SU-DHL-6 (cell line): ENCODE data around the gene OTOS.

Source experiments
- H2AFZ ChIP-seq: fragments of 200-600 bp; sonication (generic); 2 replicates; pipeline ENCODE4 v1.6.1; 2014; ENCODE audit warnings: low read depth, mild to moderate bottlenecking, moderate library complexity, mixed read lengths, antibody characterized with exemption, low read length; ENCODE audit not compliant: severe bottlenecking
- H3F3A ChIP-seq: fragments of 200-600 bp; shearing (Covaris generic); 2 replicates; pipeline ENCODE4 v1.6.0; 2016; ENCODE audit warnings: antibody characterized with exemption, mild to moderate bottlenecking; ENCODE audit not compliant: insufficient read depth
- H3K27ac ChIP-seq: fragments of 200-600 bp; sonication (generic); 2 replicates; pipeline ENCODE4 v1.5.1; 2016; ENCODE audit warnings: low read depth, mild to moderate bottlenecking, low read length, moderate library complexity, mixed read lengths
- H3K27me3 ChIP-seq: fragments of 200-600 bp; sonication (generic), shearing (Covaris generic); 2 replicates; pipeline ENCODE4 v1.6.0; 2014; ENCODE audit warnings: mild to moderate bottlenecking, low read length
- H3K36me3 ChIP-seq: fragments of 200-600 bp; sonication (generic); 2 replicates; pipeline ENCODE4 v1.6.1; 2014; ENCODE audit warnings: mild to moderate bottlenecking, low read length, mixed read lengths
- H3K4me2 ChIP-seq: fragments of 300-600, 200-600 bp; shearing (Covaris generic), sonication (generic); 2 replicates; pipeline ENCODE4 v1.6.0; 2014; ENCODE audit warnings: low read length, low read depth, mild to moderate bottlenecking; ENCODE audit not compliant: poor library complexity, severe bottlenecking
- H3K4me3 ChIP-seq: fragments of 200-600 bp; sonication (generic); 2 replicates; pipeline ENCODE4 v1.5.1; 2014; ENCODE audit warnings: antibody characterized with exemption, low read length, mild to moderate bottlenecking, mixed read lengths; ENCODE audit not compliant: insufficient read depth, poor library complexity, severe bottlenecking
- H3K79me2 ChIP-seq: fragments of 200-600 bp; sonication (generic); 2 replicates; pipeline ENCODE4 v1.6.1; 2014; ENCODE audit warnings: mild to moderate bottlenecking, low read length, moderate library complexity; ENCODE audit not compliant: insufficient read depth
- H3K9ac ChIP-seq: fragments of 200-600 bp; sonication (generic); 2 replicates; pipeline ENCODE4 v1.7.0; 2014; ENCODE audit warnings: mild to moderate bottlenecking, low read length
- H3K9me2 ChIP-seq: fragments of 200-600 bp; sonication (generic); replicated peaks from 2 replicates; pipeline ENCODE4 v1.6.1; 2014; ENCODE audit warnings: low read length; ENCODE audit not compliant: insufficient read depth
- H3K9me3 ChIP-seq: fragments of 200-600 bp; sonication (generic); 2 replicates; pipeline ENCODE4 v1.6.1; 2014; ENCODE audit warnings: low read length, mixed read lengths; ENCODE audit not compliant: insufficient read depth
- H4K20me1 ChIP-seq: fragments of 200-600 bp; sonication (generic); 2 replicates; pipeline ENCODE4 v1.6.1; 2014; ENCODE audit warnings: low read depth, mild to moderate bottlenecking, antibody characterized with exemption, low read length, moderate library complexity, mixed read lengths
- EZH2phosphoT487 ChIP-seq: fragments of 200-600 bp; sonication (generic), shearing (Covaris generic); conservative IDR thresholded peaks from 2 replicates; pipeline ENCODE4 v1.6.1; 2018; ENCODE audit warnings: mild to moderate bottlenecking, antibody characterized with exemption, low read length, moderate library complexity, mixed read lengths
- TF ChIP-seq, protein P1 (sequence below): fragments of 200-600 bp; sonication (generic); IDR thresholded peaks from one replicate; pipeline ENCODE4 v1.5.1; 2017; ENCODE audit warnings: antibody characterized with exemption, mild to moderate bottlenecking, low read length, moderate library complexity; ENCODE audit not compliant: insufficient read depth, poor library complexity, severe bottlenecking

Gene OTOS

DNA sequence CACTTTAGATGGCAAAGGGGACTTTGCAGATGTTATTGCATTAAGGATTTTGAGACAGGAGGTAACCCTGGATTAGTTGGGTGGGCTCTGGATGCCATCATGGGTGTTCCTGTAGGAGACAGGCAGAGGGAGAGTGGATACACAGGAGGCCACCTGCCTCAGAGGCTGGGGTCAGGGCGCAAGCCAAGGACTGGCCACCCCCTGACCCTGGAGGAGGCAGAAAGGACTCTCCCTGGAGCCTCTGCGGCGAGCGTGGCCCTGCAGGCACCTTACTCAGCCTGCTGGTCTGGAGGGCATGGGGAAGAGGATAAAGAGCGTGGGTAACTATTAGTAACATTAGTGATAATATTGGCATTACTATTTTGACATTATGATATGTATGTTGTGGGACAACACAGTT lies 21.6 kb upstream of the OTOS start:
- no peaks in the 10 kb centered on the region for H3K36me3 ChIP-seq
- no peaks in the 10 kb centered on the region for H4K20me1 ChIP-seq
- H3K4me3 ChIP-seq, result no peak overlapping the region
- H3K27ac ChIP-seq, result no peak overlapping the region
- no peaks in the 10 kb centered on the region for H3K27me3 ChIP-seq
- no peaks in the 10 kb centered on the region for H3K79me2 ChIP-seq
- H3F3A ChIP-seq, result no peaks in the 10 kb centered on the region
- H3K4me2 ChIP-seq, result no peak overlapping the region
- no peak overlapping the region for H3K9ac ChIP-seq
- no peaks in the 10 kb centered on the region for H3K9me3 ChIP-seq
- no peaks in the 10 kb centered on the region for H3K9me2 ChIP-seq
- TF ChIP-seq, protein P1, sequence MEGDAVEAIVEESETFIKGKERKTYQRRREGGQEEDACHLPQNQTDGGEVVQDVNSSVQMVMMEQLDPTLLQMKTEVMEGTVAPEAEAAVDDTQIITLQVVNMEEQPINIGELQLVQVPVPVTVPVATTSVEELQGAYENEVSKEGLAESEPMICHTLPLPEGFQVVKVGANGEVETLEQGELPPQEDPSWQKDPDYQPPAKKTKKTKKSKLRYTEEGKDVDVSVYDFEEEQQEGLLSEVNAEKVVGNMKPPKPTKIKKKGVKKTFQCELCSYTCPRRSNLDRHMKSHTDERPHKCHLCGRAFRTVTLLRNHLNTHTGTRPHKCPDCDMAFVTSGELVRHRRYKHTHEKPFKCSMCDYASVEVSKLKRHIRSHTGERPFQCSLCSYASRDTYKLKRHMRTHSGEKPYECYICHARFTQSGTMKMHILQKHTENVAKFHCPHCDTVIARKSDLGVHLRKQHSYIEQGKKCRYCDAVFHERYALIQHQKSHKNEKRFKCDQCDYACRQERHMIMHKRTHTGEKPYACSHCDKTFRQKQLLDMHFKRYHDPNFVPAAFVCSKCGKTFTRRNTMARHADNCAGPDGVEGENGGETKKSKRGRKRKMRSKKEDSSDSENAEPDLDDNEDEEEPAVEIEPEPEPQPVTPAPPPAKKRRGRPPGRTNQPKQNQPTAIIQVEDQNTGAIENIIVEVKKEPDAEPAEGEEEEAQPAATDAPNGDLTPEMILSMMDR, result no peak
- no peak for TF ChIP-seq EZH2phosphoT487
- H2AFZ ChIP-seq, result no peak overlapping the region

DNA sequence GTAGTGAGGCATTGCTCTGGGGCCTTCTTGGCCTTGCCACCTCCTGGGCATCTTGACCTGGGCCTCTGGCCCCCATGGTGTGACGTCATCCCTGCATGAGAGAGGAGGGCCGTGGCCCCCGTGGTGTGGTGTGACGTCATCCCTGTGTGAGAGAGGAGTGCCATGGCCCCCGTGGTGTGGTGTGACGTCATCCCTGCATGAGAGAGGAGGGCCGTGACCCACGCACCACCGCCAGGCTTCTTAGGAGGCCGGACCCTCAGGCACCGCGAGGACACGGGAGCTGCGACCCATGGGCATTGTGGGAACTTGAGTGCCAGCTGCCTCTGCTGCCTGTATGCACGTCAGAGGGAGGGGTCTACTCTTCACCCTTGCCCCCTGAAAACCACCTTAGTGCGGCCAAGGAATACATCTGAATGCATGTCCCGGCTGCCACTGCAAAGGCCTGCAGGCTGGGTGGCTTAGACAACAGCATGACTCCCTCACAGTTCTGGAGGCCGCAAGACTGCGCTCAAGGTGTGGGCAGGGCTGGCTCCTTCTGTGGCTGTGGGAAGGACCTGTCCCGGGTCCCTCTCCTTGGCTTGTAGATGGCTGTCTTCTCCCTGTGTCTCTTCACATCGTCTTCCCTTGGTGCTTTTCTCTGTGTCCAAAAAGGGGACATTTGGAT lies 20.8 kb upstream of the OTOS start:
- Histone ChIP-seq H3K79me2 (no peaks in the 10 kb centered on the region), H3K27me3 (no peaks in the 10 kb centered on the region), H3K27ac (no peak overlapping the region), H2AFZ (no peak overlapping the region), H3K9ac (no peak overlapping the region), H3K9me3 (no peaks in the 10 kb centered on the region), H4K20me1 (no peaks in the 10 kb centered on the region), H3K36me3 (no peaks in the 10 kb centered on the region), H3K4me2 (no peak overlapping the region), H3K4me3 (no peak overlapping the region), H3F3A (no peaks in the 10 kb centered on the region), H3K9me2 (no peaks in the 10 kb centered on the region)
- TF ChIP-seq, protein P1, result no peak
- no peak for TF ChIP-seq EZH2phosphoT487

DNA sequence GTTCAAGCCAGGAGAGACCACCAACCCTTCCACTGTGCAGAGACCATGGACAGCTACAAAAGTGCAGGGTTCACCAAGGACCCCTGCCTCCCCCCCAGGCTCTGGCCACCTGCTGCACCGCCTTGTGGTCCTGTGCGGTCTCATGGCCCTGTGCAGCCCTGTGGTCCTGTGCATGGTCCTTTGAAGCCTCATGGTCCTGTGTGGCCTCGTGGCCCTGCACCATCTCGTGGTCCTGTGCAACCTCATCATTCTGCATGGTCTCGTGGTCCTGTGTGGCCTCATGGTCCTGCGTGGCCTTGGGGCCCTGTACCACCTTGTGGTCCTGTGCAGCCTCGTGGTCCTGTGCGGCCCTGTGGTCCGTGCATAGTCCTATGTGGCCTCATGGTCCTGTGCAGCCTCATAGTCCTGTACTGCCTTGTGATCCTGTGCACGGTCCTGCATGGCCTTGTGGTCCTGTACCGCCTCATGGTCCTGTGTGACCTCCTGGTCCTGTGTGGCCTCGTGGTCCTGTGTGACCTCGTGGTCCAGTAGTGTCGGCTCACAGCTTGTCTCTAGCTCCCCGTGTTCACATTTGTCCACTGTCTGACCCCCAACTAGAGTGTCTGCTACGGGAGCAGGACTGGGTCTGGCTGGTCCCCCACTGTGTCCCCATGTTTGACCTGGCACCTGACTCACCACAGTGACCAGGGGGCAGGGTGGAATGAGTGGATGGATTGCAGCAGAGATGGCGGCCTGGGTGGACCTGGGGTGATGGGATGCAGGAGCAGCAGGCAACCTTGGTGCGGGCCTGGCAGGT lies 20.0 kb upstream of the OTOS start:
- H3K79me2 ChIP-seq, result no peaks in the 10 kb centered on the region
- H2AFZ ChIP-seq, result no peak overlapping the region
- H3K36me3 ChIP-seq, result no peaks in the 10 kb centered on the region
- no peaks in the 10 kb centered on the region for H4K20me1 ChIP-seq
- H3K9me3 ChIP-seq, result no peaks in the 10 kb centered on the region
- TF ChIP-seq, protein P1, result no peak
- no peak for TF ChIP-seq EZH2phosphoT487
- no peak overlapping the region for H3K9ac ChIP-seq
- no peak overlapping the region for H3K4me2 ChIP-seq
- H3K27ac ChIP-seq, result no peak overlapping the region
- H3K4me3 ChIP-seq, result no peak overlapping the region
- no peaks in the 10 kb centered on the region for H3F3A ChIP-seq
- H3K27me3 ChIP-seq, result no peaks in the 10 kb centered on the region
- no peaks in the 10 kb centered on the region for H3K9me2 ChIP-seq
